GM18868 (cell line): ENCODE measurements around the gene PLXNA4.

ENCODE experiments used
- ATAC-seq: cut with Tn5 transposase; IDR thresholded peaks from one replicate; pipeline ENCODE4 v1.9.1; 2021; ENCODE audit warnings: mild to moderate bottlenecking, moderate library complexity; ENCODE audit not compliant: unreplicated experiment

Gene PLXNA4

GRCh38 chr7:132508724-132509353, 67.4 kb downstream of the PLXNA4 start:
- no peak for ATAC-seq

DNA sequence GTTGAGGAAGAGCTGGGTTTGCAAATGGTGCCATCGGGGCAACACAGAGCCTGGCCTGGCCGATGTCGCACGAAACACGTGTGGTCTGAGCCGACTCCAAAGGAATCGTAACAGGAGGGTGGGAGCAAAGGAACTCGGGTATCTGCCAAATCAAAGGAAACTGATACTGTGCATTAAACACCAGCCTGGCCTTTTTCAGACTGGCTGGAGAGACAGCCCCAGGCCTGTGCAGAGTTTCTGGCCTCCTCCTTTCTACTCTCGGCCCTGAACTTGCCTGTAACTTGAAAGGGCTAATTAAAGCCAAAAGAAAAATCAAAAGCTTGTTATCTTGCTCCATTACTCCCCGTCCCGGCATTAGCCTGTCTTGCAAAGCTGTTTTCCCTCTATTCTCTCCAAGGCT, 71.4 kb downstream of the PLXNA4 start:
- ATAC-seq, result no peak

- ATAC-seq, result no peak
Measured at GRCh38 chr7:132504071-132504470, 72.2 kb downstream of the PLXNA4 start.

- ATAC-seq, result no peak
Measured at GRCh38 chr7:132503415-132503814, 72.9 kb downstream of the PLXNA4 start.

- ATAC-seq, result no peak
Measured at GRCh38 chr7:132501956-132502355, 74.3 kb downstream of the PLXNA4 start.

GRCh38 chr7:132500727-132501440, 75.4 kb downstream of the PLXNA4 start:
- ATAC-seq, result no peak

- ATAC-seq, result no peak
Measured at GRCh38 chr7:132499487-132499886, 76.8 kb downstream of the PLXNA4 start.

GRCh38 chr7:132499065-132499464, 77.2 kb downstream of the PLXNA4 start:
- ATAC-seq, result no peak

GRCh38 chr7:132498319-132498718, 78.0 kb downstream of the PLXNA4 start:
- ATAC-seq, result no peak

- ATAC-seq, result no peak
Measured at GRCh38 chr7:132497098-132497497, 79.2 kb downstream of the PLXNA4 start.

DNA sequence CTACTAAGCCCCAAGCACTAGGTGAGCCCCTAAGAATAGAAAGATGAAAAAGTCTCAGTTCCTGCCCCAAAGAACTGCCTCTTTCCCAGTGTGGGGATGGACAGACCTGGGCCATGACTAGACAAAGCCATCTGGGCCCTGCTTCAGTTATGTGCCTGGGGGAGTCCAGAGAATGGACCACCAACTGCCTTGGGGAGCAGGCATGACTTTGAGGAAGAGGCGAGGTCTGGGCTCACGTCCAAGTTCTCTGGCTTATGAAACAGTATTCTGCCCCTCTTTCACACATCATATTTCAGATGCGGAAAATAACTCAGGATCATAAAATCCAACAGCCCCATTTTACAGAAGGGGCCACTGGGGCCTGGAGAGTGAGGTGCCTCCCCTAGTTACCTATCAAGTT, 80.3 kb downstream of the PLXNA4 start:
- ATAC-seq, result no peak

- no peak for ATAC-seq
Measured at GRCh38 chr7:132494474-132494873, 81.8 kb downstream of the PLXNA4 start.

GRCh38 chr7:132492823-132493445, 83.3 kb downstream of the PLXNA4 start:
- ATAC-seq, result no peak

DNA sequence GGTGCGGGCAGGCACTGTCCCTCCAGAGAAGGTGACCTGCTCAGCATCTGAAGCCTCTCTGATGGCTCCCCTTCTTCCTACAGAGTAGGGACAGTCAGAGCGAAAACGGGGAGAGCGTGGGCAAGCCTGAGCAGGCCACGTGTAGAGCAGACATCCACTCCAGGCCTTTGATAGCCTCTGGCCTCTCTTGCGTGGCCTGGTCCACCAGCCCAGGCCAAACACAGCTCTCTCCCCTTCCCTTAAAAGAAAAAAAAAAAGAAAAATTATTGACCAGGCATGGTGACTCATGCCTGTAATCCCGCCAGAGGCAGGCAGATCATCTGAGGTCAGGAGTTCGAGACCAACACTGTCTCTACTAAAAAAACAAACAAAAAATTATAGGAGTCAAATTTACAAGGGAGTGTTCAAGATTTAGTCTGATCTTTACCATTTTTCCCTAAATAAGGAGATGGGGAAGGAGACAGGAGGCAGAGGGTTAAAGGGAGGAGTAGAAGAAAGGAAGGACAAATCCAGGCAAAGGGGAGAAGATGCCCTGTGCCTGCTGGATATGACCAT, 84.8 kb downstream of the PLXNA4 start:
- no peak for ATAC-seq

GRCh38 chr7:132490474-132490873, 85.8 kb downstream of the PLXNA4 start:
- no peak for ATAC-seq

DNA sequence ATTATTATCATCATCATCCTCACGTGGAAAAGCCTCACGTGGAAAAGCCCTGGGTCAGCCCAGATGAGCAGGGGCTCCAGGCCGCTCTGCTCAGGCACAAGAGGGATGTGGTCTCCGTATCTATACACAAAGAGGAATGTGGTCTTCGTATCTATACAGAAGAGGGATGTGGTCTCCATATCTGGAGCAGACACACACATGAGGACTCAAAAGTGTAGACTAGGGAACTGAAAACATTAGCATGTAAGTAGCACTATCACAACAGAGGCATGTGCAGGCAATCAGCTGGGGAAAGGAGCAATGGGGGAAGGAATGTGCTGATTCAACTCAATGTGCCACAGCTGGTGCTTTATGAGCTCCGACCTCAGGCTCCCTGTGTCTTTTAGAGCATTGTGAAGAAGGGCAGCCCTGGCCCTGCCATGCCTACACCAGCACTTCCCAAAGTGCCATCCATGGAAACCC, 86.5 kb downstream of the PLXNA4 start:
- ATAC-seq, result no peak

DNA sequence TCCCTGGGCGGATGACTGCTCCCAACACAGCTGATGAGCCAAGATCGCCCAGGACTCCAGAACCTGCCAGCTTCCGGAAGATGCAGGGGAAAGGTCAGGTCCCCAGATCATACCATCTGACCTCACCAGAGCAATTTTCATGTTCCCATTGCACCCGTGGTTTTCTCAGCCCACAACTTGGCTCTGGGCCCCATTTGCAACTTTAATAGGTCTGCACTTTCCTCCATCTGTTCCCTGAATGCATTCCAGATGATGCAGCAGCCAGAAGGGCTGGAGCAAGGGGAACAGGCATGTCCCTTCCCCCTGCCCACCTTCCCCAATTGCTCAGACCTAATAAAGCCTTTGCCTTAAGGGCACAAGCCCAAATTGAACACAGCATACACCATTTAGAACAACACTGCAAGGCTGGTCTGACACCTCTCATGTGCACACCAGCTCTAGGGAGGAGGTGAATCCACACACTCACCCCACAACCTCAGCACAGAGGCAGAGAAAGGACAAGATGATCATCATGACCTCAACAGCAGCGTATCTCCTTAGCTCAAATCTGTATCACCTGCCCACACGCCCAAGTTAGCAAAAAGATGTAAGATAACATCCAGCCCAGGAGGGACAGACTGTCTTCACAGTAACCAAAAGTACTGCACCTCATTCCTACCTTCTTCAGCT, 87.5 kb downstream of the PLXNA4 start:
- no peak for ATAC-seq

DNA sequence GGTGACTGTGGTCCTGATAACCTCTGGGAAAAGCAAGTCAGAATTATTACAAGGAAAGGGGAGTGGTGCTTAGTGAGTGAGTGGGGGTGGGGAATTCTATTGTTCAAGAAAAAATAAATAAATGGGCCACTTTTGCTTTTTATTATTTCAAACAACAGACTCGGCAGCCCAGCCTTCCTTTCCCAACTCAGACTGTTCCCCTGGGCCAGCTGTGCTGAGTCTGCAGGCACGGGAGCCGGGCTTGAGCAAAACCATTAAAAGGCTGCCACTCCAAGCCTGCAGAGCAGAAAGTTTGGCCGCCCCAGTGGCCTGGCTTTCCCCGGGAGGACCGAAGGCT, 90.0 kb downstream of the PLXNA4 start:
- ATAC-seq, result no peak

- no peak for ATAC-seq
Measured at GRCh38 chr7:132485600-132486273, 90.5 kb downstream of the PLXNA4 start.

DNA sequence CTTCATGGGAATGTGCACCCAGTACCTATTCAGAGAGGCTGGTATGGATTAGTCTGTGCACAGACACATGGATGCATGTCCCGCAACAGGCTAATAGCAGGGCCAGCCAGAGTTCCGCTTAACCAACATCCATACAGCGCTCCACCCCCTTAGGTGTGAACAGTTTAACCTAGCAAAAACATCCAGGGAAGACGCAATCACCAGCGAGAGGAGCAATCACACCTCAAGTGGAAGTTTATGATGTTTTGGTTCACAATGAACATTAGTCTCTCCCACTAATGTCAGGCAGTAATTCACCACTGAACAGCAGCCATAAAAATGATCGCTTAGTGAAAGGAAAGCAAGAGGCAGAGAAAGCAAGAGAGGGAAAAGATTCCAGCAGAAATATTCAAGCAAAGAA, 91.1 kb downstream of the PLXNA4 start:
- no peak for ATAC-seq

DNA sequence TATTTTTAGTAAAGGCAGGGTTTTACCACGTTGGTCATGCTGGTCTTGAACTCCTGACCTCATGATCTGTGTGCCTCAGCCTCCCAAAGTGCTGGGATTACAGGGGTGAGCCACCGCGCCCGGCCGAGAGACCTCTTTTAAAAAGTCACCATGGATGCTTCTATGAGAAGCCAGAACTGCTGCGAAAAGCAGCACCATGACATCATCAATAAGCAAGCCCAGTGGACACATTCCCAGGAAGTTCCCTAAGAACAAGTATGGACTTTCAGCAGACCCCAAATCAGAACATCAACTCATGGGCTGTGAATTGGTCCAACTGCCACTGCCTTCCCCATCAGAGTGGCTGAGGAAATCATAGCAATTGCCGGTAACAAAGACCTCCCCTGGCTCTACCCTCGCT, 93.4 kb downstream of the PLXNA4 start:
- ATAC-seq, result no peak
